Measurements from ENCODE around the gene SEC11C.

Gene SEC11C

GRCh38 chr18:59139615-59140301 is at the start of gene SEC11C:
Gene SEC11C (plus strand): TSS chr18:59139884. CDS start chr18:59139949, 65 bp downstream.
- H3K27me3 ChIP-seq (ENCODE audit: low read depth, low read length): no peaks in the 10 kb centered on the region
- peak within 1 kb of the TSS; percentile 72 for H3K27ac ChIP-seq (ENCODE audit: low read length)
- H3K4me1 ChIP-seq (ENCODE audit: control insufficient read depth in 1 of 2, insufficient read depth in 2 of 2, low read length in 2 of 2): peaks cover 0 to 11% of the 10 kb centered on the region in 2 donors
- H3K4me3 ChIP-seq (ENCODE audit: low read depth in 1 of 2, low read length in 2 of 2): peak within 1 kb of the TSS; percentile 75 to 94
- no peaks in the 10 kb centered on the region for H3K36me3 ChIP-seq (ENCODE audit: control insufficient read depth in 1 of 2, insufficient read depth in 2 of 2, low read length in 2 of 2)
- H3K9me3 ChIP-seq (ENCODE audit: control insufficient read depth in 1 of 2, low read length in 2 of 2): no peaks in the 10 kb centered on the region

DNA sequence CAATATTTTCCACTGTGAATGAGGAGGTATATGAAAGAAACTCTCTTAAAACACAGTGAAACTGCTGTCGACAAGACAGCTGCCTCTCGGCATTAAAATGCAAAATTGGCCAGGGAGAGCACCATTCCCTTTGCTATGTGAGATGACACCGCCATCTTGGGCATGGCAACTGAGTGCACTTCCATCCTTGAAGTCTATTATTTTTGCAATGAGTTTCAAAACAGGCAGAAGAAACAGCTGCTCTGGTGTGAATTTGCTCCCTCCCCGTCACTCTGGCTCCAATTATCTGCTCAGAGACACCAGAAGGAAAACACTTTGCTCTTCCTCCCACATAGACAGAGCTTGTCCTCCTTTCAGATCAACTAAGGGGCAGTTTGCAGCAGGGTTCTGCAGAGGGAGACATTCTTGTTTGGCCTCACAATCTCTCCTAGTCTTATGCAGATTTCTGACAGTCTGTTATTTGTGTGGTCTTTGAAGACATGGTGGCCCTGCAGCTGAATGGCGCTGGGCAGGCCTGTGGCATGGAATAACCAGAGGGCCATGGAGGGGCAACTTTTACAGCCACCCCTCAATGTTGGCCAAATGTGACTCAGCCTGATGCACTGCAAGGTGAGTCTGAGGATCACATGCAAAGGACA is 48.6 kb upstream of the SEC11C start:
- Histone ChIP-seq H3K27me3 (ENCODE audit: low read depth, low read length) (no peaks in the 10 kb centered on the region), H3K36me3 (ENCODE audit: control insufficient read depth in 1 of 2, insufficient read depth in 2 of 2, low read length in 2 of 2) (no peaks in the 10 kb centered on the region), H3K9me3 (ENCODE audit: control insufficient read depth in 1 of 2, low read length in 2 of 2) (no peaks in the 10 kb centered on the region), H3K4me3 (ENCODE audit: low read depth in 1 of 2, low read length in 2 of 2) (no peak overlapping the region), H3K27ac (ENCODE audit: low read length) (no peak overlapping the region), H3K4me1 (ENCODE audit: control insufficient read depth in 1 of 2, insufficient read depth in 2 of 2, low read length in 2 of 2) (no peaks in the 10 kb centered on the region)

GRCh38 chr18:59093668-59094067 is 46.0 kb upstream of the SEC11C start:
- Histone ChIP-seq H3K4me3 (ENCODE audit: low read depth in 1 of 2, low read length in 2 of 2) (no peak overlapping the region), H3K9me3 (ENCODE audit: control insufficient read depth in 1 of 2, low read length in 2 of 2) (no peaks in the 10 kb centered on the region), H3K36me3 (ENCODE audit: control insufficient read depth in 1 of 2, insufficient read depth in 2 of 2, low read length in 2 of 2) (no peaks in the 10 kb centered on the region), H3K27me3 (ENCODE audit: low read depth, low read length) (no peaks in the 10 kb centered on the region), H3K4me1 (ENCODE audit: control insufficient read depth in 1 of 2, insufficient read depth in 2 of 2, low read length in 2 of 2) (no peaks in the 10 kb centered on the region), H3K27ac (ENCODE audit: low read length) (no peak overlapping the region)

GRCh38 chr18:59094569-59094968 is 45.1 kb upstream of the SEC11C start:
- H3K4me1 ChIP-seq (ENCODE audit: control insufficient read depth in 1 of 2, insufficient read depth in 2 of 2, low read length in 2 of 2): no peaks in the 10 kb centered on the region
- no peaks in the 10 kb centered on the region for H3K27me3 ChIP-seq (ENCODE audit: low read depth, low read length)
- H3K4me3 ChIP-seq (ENCODE audit: low read depth in 1 of 2, low read length in 2 of 2): no peak overlapping the region
- H3K9me3 ChIP-seq (ENCODE audit: control insufficient read depth in 1 of 2, low read length in 2 of 2): no peaks in the 10 kb centered on the region
- H3K36me3 ChIP-seq (ENCODE audit: control insufficient read depth in 1 of 2, insufficient read depth in 2 of 2, low read length in 2 of 2): no peaks in the 10 kb centered on the region
- no peak overlapping the region for H3K27ac ChIP-seq (ENCODE audit: low read length)

DNA sequence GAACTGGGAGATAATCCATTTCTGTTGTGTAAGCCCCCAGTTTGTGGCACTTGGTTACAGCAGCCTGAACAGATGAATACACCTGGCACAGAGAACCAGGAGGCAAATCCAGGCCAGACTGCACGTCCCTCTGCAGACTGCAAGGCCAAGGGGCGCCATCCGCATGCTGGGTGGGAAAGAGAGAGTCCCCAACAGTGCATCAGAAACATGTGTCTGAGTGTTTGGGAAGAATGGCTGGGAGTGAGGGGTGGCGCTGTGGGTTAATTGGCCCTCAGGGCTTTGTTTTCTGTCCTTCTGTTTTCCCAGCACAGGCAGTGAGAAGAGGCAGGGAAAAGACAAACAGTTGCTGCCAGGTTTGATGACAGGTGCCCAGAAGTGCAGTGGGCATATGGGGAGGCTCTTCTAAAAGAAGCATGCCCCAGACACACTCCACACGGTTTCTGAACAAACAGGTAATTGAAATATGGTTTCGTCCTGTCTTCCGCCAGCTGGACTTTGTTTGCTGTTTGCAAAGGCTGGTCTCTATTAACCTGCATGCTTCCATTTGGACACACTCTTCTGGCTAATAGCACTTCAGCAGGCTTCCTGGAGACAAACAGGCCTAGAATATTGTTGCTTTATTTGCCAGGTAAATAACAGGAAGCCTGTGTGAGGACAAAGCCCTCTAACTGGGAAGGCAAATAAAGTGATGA is 43.4 kb upstream of the SEC11C start:
- Histone ChIP-seq H3K27me3 (ENCODE audit: low read depth, low read length) (no peaks in the 10 kb centered on the region), H3K4me1 (ENCODE audit: control insufficient read depth in 1 of 2, insufficient read depth in 2 of 2, low read length in 2 of 2) (no peaks in the 10 kb centered on the region), H3K36me3 (ENCODE audit: control insufficient read depth in 1 of 2, insufficient read depth in 2 of 2, low read length in 2 of 2) (no peaks in the 10 kb centered on the region), H3K9me3 (ENCODE audit: control insufficient read depth in 1 of 2, low read length in 2 of 2) (no peaks in the 10 kb centered on the region), H3K4me3 (ENCODE audit: low read depth in 1 of 2, low read length in 2 of 2) (no peak overlapping the region), H3K27ac (ENCODE audit: low read length) (no peak overlapping the region)

GRCh38 chr18:59101830-59102414 is 37.8 kb upstream of the SEC11C start:
- Histone ChIP-seq H3K27ac (ENCODE audit: low read length) (no peak overlapping the region), H3K36me3 (ENCODE audit: control insufficient read depth in 1 of 2, insufficient read depth in 2 of 2, low read length in 2 of 2) (no peaks in the 10 kb centered on the region), H3K9me3 (ENCODE audit: control insufficient read depth in 1 of 2, low read length in 2 of 2) (no peaks in the 10 kb centered on the region), H3K27me3 (ENCODE audit: low read depth, low read length) (no peaks in the 10 kb centered on the region), H3K4me1 (ENCODE audit: control insufficient read depth in 1 of 2, insufficient read depth in 2 of 2, low read length in 2 of 2) (no peaks in the 10 kb centered on the region), H3K4me3 (ENCODE audit: low read depth in 1 of 2, low read length in 2 of 2) (no peak overlapping the region)

GRCh38 chr18:59109375-59109774 is 30.3 kb upstream of the SEC11C start:
- Histone ChIP-seq H3K27ac (ENCODE audit: low read length) (no peak overlapping the region), H3K27me3 (ENCODE audit: low read depth, low read length) (peaks cover 3% of the 10 kb centered on the region), H3K4me1 (ENCODE audit: control insufficient read depth in 1 of 2, insufficient read depth in 2 of 2, low read length in 2 of 2) (no peaks in the 10 kb centered on the region), H3K36me3 (ENCODE audit: control insufficient read depth in 1 of 2, insufficient read depth in 2 of 2, low read length in 2 of 2) (no peaks in the 10 kb centered on the region), H3K4me3 (ENCODE audit: low read depth in 1 of 2, low read length in 2 of 2) (no peak overlapping the region), H3K9me3 (ENCODE audit: control insufficient read depth in 1 of 2, low read length in 2 of 2) (no peaks in the 10 kb centered on the region)

DNA sequence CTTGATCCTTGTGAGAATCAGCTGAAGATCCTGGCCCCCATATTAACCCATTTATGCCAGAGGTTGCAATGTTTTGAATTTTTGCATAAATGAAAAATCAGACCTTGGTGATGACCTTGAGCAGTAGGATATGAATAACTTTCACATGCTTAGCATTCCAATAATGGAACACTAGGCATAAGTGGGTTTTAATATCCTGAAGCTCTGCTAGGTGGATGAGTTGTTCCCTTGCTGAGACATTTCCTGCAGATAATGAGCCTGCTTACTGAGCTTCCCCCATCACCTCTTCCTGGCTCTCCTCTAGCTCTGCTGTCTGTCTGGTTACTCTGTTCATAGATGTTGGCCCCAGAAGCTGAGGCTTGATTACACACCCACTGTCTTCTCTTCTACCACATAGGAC is 25.5 kb upstream of the SEC11C start:
- no peaks in the 10 kb centered on the region for H3K36me3 ChIP-seq (ENCODE audit: control insufficient read depth in 1 of 2, insufficient read depth in 2 of 2, low read length in 2 of 2)
- H3K4me3 ChIP-seq (ENCODE audit: low read depth in 1 of 2, low read length in 2 of 2): no peak overlapping the region
- H3K4me1 ChIP-seq (ENCODE audit: control insufficient read depth in 1 of 2, insufficient read depth in 2 of 2, low read length in 2 of 2): no peaks in the 10 kb centered on the region
- H3K27me3 ChIP-seq (ENCODE audit: low read depth, low read length): peaks cover 3% of the 10 kb centered on the region
- no peak overlapping the region for H3K27ac ChIP-seq (ENCODE audit: low read length)
- peaks cover 0 to 2% of the 10 kb centered on the region in 2 donors for H3K9me3 ChIP-seq (ENCODE audit: control insufficient read depth in 1 of 2, low read length in 2 of 2)

GRCh38 chr18:59123588-59124369 is 15.9 kb upstream of the SEC11C start:
- H3K4me1 ChIP-seq (ENCODE audit: control insufficient read depth in 1 of 2, insufficient read depth in 2 of 2, low read length in 2 of 2): no peaks in the 10 kb centered on the region
- H3K27ac ChIP-seq (ENCODE audit: low read length): no peak overlapping the region
- no peaks in the 10 kb centered on the region for H3K9me3 ChIP-seq (ENCODE audit: control insufficient read depth in 1 of 2, low read length in 2 of 2)
- no peaks in the 10 kb centered on the region for H3K36me3 ChIP-seq (ENCODE audit: control insufficient read depth in 1 of 2, insufficient read depth in 2 of 2, low read length in 2 of 2)
- no peak overlapping the region for H3K4me3 ChIP-seq (ENCODE audit: low read depth in 1 of 2, low read length in 2 of 2)
- H3K27me3 ChIP-seq (ENCODE audit: low read depth, low read length): no peaks in the 10 kb centered on the region

GRCh38 chr18:59124370-59124704 is 15.3 kb upstream of the SEC11C start:
- Histone ChIP-seq H3K36me3 (ENCODE audit: control insufficient read depth in 1 of 2, insufficient read depth in 2 of 2, low read length in 2 of 2) (no peaks in the 10 kb centered on the region), H3K4me1 (ENCODE audit: control insufficient read depth in 1 of 2, insufficient read depth in 2 of 2, low read length in 2 of 2) (no peaks in the 10 kb centered on the region), H3K4me3 (ENCODE audit: low read depth in 1 of 2, low read length in 2 of 2) (no peak overlapping the region), H3K27me3 (ENCODE audit: low read depth, low read length) (no peaks in the 10 kb centered on the region), H3K9me3 (ENCODE audit: control insufficient read depth in 1 of 2, low read length in 2 of 2) (no peaks in the 10 kb centered on the region), H3K27ac (ENCODE audit: low read length) (no peak overlapping the region)

- no peak overlapping the region for H3K4me3 ChIP-seq (ENCODE audit: low read depth in 1 of 2, low read length in 2 of 2)
- H3K36me3 ChIP-seq (ENCODE audit: control insufficient read depth in 1 of 2, insufficient read depth in 2 of 2, low read length in 2 of 2): no peaks in the 10 kb centered on the region
- no peaks in the 10 kb centered on the region for H3K4me1 ChIP-seq (ENCODE audit: control insufficient read depth in 1 of 2, insufficient read depth in 2 of 2, low read length in 2 of 2)
- no peaks in the 10 kb centered on the region for H3K27me3 ChIP-seq (ENCODE audit: low read depth, low read length)
- no peaks in the 10 kb centered on the region for H3K9me3 ChIP-seq (ENCODE audit: control insufficient read depth in 1 of 2, low read length in 2 of 2)
- H3K27ac ChIP-seq (ENCODE audit: low read length): no peak overlapping the region
These were observed 12.6 kb upstream of the SEC11C start for GRCh38 chr18:59127047-59127446.
